Breast epithelium (tissue), 4 donors: ENCODE results near the gene HDDC3. TPM values are rescaled to one million over a fixed set of nuclear protein-coding genes. Genes with fewer than 3 reads are reported as not detected.
"Not testable (repeated sequence)": the region's sequence is repeated elsewhere in the genome, so short reads cannot be mapped to it uniquely, and the experiment has no call there.

Source experiments
- DNase-seq, 2 donors: peaks; one replicate each; pipeline ENCODE4 v3.0.0-alpha.2; 2019; ENCODE audit warnings: low spot score in 2 of 2
- H3K27ac ChIP-seq, 2 donors: fragments of 200-600 bp; sonication (generic) in 1 of 2; one replicate each; pipeline ENCODE4 v1.5.1; 2016 to 2019; ENCODE audit warnings: mild to moderate bottlenecking in 1 of 2
- H3K27me3 ChIP-seq, 2 donors: fragments of 200-600 bp; sonication (generic) in 1 of 2; one replicate each; pipeline versions ENCODE4 v1.5.1 to v1.6.0; 2017 to 2019; ENCODE audit warnings: control low read depth in 1 of 2, mild to moderate bottlenecking in 1 of 2
- H3K36me3 ChIP-seq: fragments of 200-600 bp; one replicate; pipeline ENCODE4 v1.5.1; 2019
- H3K4me1 ChIP-seq, 2 donors: fragments of 200-600 bp; sonication (generic); one replicate each; pipeline ENCODE4 v1.5.1; 2016 to 2019; ENCODE audit warnings: control low read depth in 1 of 2
- H3K4me3 ChIP-seq, 3 donors: fragments of 200-600 bp; sonication (generic); 1 replicate in 2 of 3; 2 replicates in 1 of 3; pipeline ENCODE4 v1.5.1; 2016 to 2019; ENCODE audit warnings: mild to moderate bottlenecking in 3 of 3, moderate library complexity in 2 of 3
- H3K9me3 ChIP-seq, 2 donors: fragments of 200-600 bp; sonication (generic) in 1 of 2; one replicate each; pipeline ENCODE4 v1.5.1; 2016 to 2019; ENCODE audit warnings: control low read depth in 1 of 2
- POLR2A ChIP-seq: fragments of 450-650 bp; IDR thresholded peaks from one replicate; pipeline ENCODE4 v1.6.1; 2016; ENCODE audit warnings: antibody characterized with exemption, mild to moderate bottlenecking, moderate library complexity
- POLR2AphosphoS5 ChIP-seq, 3 donors: sonication (generic); formaldehyde crosslinking; IDR thresholded peaks; one replicate each; pipeline ENCODE4 v1.6.1; 2017; ENCODE audit warnings: antibody characterized with exemption in 3 of 3
- intact Hi-C: fragments of 100-400 bp; cut with DNase I; formaldehyde crosslinking; loops from one replicate; pipeline ENCODE4 v1.15.1; 2023; ENCODE audit warnings: low total_unique reads
- total RNA-seq, 3 donors: library from RNA; depleted of rRNA; stranded (reverse); fragments of >200 nt; gene quantifications; one replicate each; pipeline ENCODE4 v1.1.0, GENCODE V29; 2016
- TF ChIP-seq, protein P1 (sequence below), 3 donors: fragments of 450-650 bp; IDR thresholded peaks; one replicate each; pipeline ENCODE4 v1.5.1; 2016 to 2017; ENCODE audit warnings: antibody characterized with exemption in 3 of 3, mild to moderate bottlenecking in 3 of 3, moderate library complexity in 3 of 3

Gene HDDC3
- total RNA-seq, 3 donors from 2014 or later = 19.0 to 22.3 (median 19.4) TPM

DNA sequence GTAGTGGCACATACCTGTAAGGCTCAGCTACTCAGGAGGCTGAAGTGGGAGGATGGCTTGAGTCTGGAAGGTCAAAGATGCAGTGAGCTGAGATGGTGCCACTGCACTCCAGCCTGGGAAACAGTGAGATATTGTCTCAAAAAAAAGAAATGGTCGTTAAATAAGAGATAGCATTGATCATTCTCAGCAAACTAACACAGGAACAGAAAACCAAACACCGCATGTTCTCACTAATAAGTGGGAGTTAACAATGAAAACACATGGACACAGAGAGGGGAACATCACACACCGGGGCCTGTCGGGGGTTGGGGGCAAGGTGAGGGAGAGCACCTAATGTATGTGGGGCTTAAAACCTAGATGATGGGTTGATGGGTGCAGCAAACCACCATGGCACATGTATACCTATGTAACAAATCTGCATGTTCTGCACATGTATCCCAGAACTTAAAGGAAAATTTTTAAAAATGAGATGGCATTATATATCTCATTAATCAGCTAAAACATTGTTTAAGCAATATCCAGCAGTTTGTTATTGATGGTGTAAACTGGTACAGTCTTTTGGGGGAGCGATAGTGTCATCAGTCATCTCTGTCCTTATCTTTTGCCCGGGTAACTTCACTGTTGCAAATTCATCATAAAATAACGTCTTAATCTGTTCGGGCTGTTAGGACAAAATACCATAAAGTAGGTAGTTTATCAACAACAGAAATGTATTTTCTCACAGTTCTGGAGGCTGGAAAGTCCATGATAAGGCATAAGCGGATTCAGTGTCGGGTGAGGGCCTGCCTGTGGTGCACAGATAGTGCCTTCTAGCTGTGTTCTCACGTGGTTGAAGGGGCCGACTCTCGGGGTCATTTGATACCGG lies 30.9 kb downstream of the HDDC3 start:
- H3K4me3 ChIP-seq = peak overlapping the region in 2 of 3 donors; percentile 84 to 86
- no peak for TF ChIP-seq POLR2A
- TF ChIP-seq, protein P1, sequence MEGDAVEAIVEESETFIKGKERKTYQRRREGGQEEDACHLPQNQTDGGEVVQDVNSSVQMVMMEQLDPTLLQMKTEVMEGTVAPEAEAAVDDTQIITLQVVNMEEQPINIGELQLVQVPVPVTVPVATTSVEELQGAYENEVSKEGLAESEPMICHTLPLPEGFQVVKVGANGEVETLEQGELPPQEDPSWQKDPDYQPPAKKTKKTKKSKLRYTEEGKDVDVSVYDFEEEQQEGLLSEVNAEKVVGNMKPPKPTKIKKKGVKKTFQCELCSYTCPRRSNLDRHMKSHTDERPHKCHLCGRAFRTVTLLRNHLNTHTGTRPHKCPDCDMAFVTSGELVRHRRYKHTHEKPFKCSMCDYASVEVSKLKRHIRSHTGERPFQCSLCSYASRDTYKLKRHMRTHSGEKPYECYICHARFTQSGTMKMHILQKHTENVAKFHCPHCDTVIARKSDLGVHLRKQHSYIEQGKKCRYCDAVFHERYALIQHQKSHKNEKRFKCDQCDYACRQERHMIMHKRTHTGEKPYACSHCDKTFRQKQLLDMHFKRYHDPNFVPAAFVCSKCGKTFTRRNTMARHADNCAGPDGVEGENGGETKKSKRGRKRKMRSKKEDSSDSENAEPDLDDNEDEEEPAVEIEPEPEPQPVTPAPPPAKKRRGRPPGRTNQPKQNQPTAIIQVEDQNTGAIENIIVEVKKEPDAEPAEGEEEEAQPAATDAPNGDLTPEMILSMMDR (IDR thresholded peaks at IDR 0.05) = no peak
- TF ChIP-seq POLR2AphosphoS5 (IDR thresholded peaks at IDR 0.05) = no peak
- intact Hi-C loops = loop anchor here (1.0 kb wide), 1 partner anchor 16 kb away; no protein-coding TSS in a partner anchor

GRCh38 chr15:90897131-90897655 lies 35.2 kb downstream of the HDDC3 start:
- H3K4me3 ChIP-seq, intact Hi-C loops, H3K4me1 ChIP-seq, H3K27ac ChIP-seq, DNase-seq, H3K27me3 ChIP-seq, H3K9me3 ChIP-seq, H3K36me3 ChIP-seq: not testable (repeated sequence)

More for the DNA sequence above, 30.9 kb downstream of the HDDC3 start:
- peaks cover 0 to 11% of the 10 kb centered on the region in 2 donors for H3K4me1 ChIP-seq
- peaks cover 2% of the 10 kb centered on the region for H3K36me3 ChIP-seq
- no peaks in the 10 kb centered on the region for H3K9me3 ChIP-seq
- peak overlapping the region; percentile 88 to 93 for H3K27ac ChIP-seq
- DNase-seq = no peak
- H3K27me3 ChIP-seq = no peaks in the 10 kb centered on the region

- no peaks in the 10 kb centered on the region for H3K36me3 ChIP-seq
- no peak overlapping the region for H3K4me3 ChIP-seq
- H3K27me3 ChIP-seq = no peaks in the 10 kb centered on the region
- TF ChIP-seq POLR2A (no peak), POLR2AphosphoS5 (IDR thresholded peaks at IDR 0.05) (no peak)
- TF ChIP-seq, protein P1 (IDR thresholded peaks at IDR 0.05) = no peak
- DNase-seq = no peak
- H3K27ac ChIP-seq = no peak overlapping the region
- no peaks in the 10 kb centered on the region for H3K9me3 ChIP-seq
- H3K4me1 ChIP-seq = no peaks in the 10 kb centered on the region
- intact Hi-C loops = no loop called here
These were observed 36.7 kb downstream of the HDDC3 start for GRCh38 chr15:90895571-90896117.

DNA sequence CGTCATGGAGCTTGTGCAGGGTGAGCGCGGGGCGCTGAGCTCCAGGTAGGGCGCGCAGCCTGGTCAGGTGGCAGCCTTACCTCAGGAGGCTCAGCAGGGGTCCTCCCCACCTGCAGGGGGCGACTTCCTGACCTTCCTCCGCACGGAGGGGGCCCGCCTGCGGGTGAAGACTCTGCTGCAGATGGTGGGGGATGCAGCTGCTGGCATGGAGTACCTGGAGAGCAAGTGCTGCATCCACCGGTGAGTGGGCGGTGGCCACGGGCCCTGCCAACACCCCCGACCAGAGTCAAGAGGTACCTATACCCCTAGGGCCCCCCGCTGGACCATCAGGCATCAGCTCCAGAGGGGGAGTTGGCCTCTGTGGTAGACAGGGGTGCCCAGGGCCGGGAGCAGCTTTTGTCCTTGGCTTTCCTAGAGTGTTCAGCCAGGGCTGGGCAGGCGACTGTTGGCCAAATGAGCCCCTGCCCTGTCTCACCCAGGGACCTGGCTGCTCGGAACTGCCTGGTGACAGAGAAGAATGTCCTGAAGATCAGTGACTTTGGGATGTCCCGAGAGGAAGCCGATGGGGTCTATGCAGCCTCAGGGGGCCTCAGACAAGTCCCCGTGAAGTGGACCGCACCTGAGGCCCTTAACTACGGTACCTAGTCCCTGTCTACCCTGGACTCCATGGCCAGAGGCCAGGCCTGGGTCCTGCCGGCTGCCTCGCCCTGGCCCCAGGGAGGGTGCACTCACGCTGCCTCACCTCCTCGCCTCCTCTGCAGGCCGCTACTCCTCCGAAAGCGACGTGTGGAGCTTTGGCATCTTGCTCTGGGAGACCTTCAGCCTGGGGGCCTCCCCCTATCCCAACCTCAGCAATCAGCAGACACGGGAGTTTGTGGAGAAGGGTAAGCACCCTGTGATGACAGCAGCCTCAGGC lies 38.9 kb downstream of the HDDC3 start:
- H3K27ac ChIP-seq = no peak overlapping the region
- H3K27me3 ChIP-seq = no peaks in the 10 kb centered on the region
- intact Hi-C loops = no loop called here
- H3K9me3 ChIP-seq = no peaks in the 10 kb centered on the region
- DNase-seq = no peak
- H3K4me1 ChIP-seq = no peaks in the 10 kb centered on the region
- no peaks in the 10 kb centered on the region for H3K36me3 ChIP-seq
- TF ChIP-seq, protein P1 (IDR thresholded peaks at IDR 0.05) = no peak
- TF ChIP-seq POLR2A = no peak
- H3K4me3 ChIP-seq = no peak overlapping the region

GRCh38 chr15:90892498-90893174 lies 39.7 kb downstream of the HDDC3 start:
- Histone ChIP-seq H3K4me3 (no peak overlapping the region), H3K27ac (no peak overlapping the region), H3K27me3 (no peaks in the 10 kb centered on the region), H3K36me3 (no peaks in the 10 kb centered on the region), H3K4me1 (no peaks in the 10 kb centered on the region), H3K9me3 (no peaks in the 10 kb centered on the region)
- no peak for DNase-seq
- intact Hi-C loops = no loop called here
- TF ChIP-seq POLR2A (no peak), POLR2AphosphoS5 (IDR thresholded peaks at IDR 0.05) (no peak)
- TF ChIP-seq, protein P1 (IDR thresholded peaks at IDR 0.05) = no peak
